ENCODE results near the gene CSTPP1. TPM values are rescaled to one million over a fixed set of nuclear protein-coding genes. Genes with fewer than 3 reads are reported as not detected.
A peak's percentile ranks its signal among the peaks of the same experiment; 100 is the strongest.

CSTPP1 gene
- total and polyA plus RNA-seq, 2 donors (not counting 3 experiments of a cell fraction or from before 2014, with no cell fraction given): 25.9 to 38.2 TPM

- Histone ChIP-seq H2AFZ (ENCODE audit: low read depth, low read length) (no peak overlapping the region), H3K9ac (replicated peaks; ENCODE audit: extremely low read depth, insufficient read depth, low read length) (no peak overlapping the region), H3K9me3 (replicated peaks; ENCODE audit: control insufficient read depth, insufficient read depth, low read length) (no peaks in the 10 kb centered on the region), H3K4me1 (ENCODE audit: control insufficient read depth, extremely low read depth, insufficient read depth, low read length) (peaks cover 14% of the 10 kb centered on the region), H3K79me2 (ENCODE audit: control insufficient read depth, insufficient read depth, low read length) (no peaks in the 10 kb centered on the region), H3K36me3 (ENCODE audit: control insufficient read depth in 2 of 2, extremely low read depth in 1 of 2, insufficient read depth in 2 of 2, low read length in 2 of 2) (no peaks in the 10 kb centered on the region), H3K4me3 (replicated peaks in 1 of 3; ENCODE audit: insufficient read depth in 1 of 3, low read depth in 1 of 3, low read length in 3 of 3) (no peak overlapping the region), H3K4me2 (ENCODE audit: insufficient read depth, low read length) (no peak overlapping the region), H3K27ac (ENCODE audit: insufficient read depth, low read depth, low read length) (no peak overlapping the region), H4K20me1 (replicated peaks; ENCODE audit: control insufficient read depth, extremely low read depth, insufficient read depth, low read length) (no peaks in the 10 kb centered on the region), H3K27me3 (ENCODE audit: control insufficient read depth in 2 of 2, insufficient read depth in 2 of 2, low read length in 2 of 2) (peaks cover 20 to 29% of the 10 kb centered on the region in 2 experiments), H3K9me1 (replicated peaks; ENCODE audit: control insufficient read depth, extremely low read depth, insufficient read depth, low read length) (no peaks in the 10 kb centered on the region)
- intact Hi-C loops (cut with micrococcal nuclease) (no loop called here), dilution Hi-C loops (cut with MboI; ENCODE audit: extremely low pct_ligation_motif_present, low sequenced_read_pairs) (no loop called here)
- ChIA-PET POLR2A (no interaction called here), CTCF (interaction anchor here (1.0 to 5.5 kb wide), 2 partner anchors 238 to 240 kb away, joined by 3 to 47 read pairs; no protein-coding TSS in a partner anchor)
- no peak for TF ChIP-seq CTCF (IDR thresholded peaks at IDR 0.05; ENCODE audit: extremely low read depth in 1 of 2, insufficient read depth in 1 of 2, low read depth in 1 of 2, low read length in 2 of 2)
- no peak for TF ChIP-seq MAX (IDR thresholded peaks at IDR 0.05; ENCODE audit: insufficient read depth, insufficient read length)
- BruUV-seq (replicated peaks): no TSS peak
- no peak for DNase-seq (ENCODE audit: low read depth, low spot score)
- no peak for FAIRE-seq
Observed at GRCh38 chr11:46914910-46915309, 21.7 kb upstream of the CSTPP1 start.

- Histone ChIP-seq H3K4me1 (ENCODE audit: control insufficient read depth, extremely low read depth, insufficient read depth, low read length) (peaks cover 19% of the 10 kb centered on the region), H3K79me2 (ENCODE audit: control insufficient read depth, insufficient read depth, low read length) (no peaks in the 10 kb centered on the region), H3K27me3 (ENCODE audit: control insufficient read depth in 2 of 2, insufficient read depth in 2 of 2, low read length in 2 of 2) (peaks cover 20 to 26% of the 10 kb centered on the region in 2 experiments), H3K36me3 (ENCODE audit: control insufficient read depth in 2 of 2, extremely low read depth in 1 of 2, insufficient read depth in 2 of 2, low read length in 2 of 2) (no peaks in the 10 kb centered on the region), H3K27ac (ENCODE audit: insufficient read depth, low read depth, low read length) (no peak overlapping the region), H3K9me1 (replicated peaks; ENCODE audit: control insufficient read depth, extremely low read depth, insufficient read depth, low read length) (no peaks in the 10 kb centered on the region), H3K9me3 (replicated peaks; ENCODE audit: control insufficient read depth, insufficient read depth, low read length) (no peaks in the 10 kb centered on the region), H3K9ac (replicated peaks; ENCODE audit: extremely low read depth, insufficient read depth, low read length) (peak overlapping the region; percentile 20), H3K4me2 (ENCODE audit: insufficient read depth, low read length) (peak overlapping the region; percentile 96), H3K4me3 (replicated peaks in 1 of 3; ENCODE audit: insufficient read depth in 1 of 3, low read depth in 1 of 3, low read length in 3 of 3) (peak overlapping the region; percentile 47 to 72 (median 60)), H4K20me1 (replicated peaks; ENCODE audit: control insufficient read depth, extremely low read depth, insufficient read depth, low read length) (no peaks in the 10 kb centered on the region), H2AFZ (ENCODE audit: low read depth, low read length) (peak overlapping the region; percentile 89)
- intact Hi-C loops (cut with micrococcal nuclease): loop anchor here (1.0 kb wide), 1 partner anchor 237 kb away; no protein-coding TSS in a partner anchor
- ChIA-PET POLR2A (no interaction called here), CTCF (interaction anchor here (0.8 to 2.4 kb wide), 12 partner anchors 9 to 246 kb away, joined by 3 to 44 read pairs (median 4); partner anchors contain the start of gene CSTPP1)
- DNase-seq (ENCODE audit: low read depth, low spot score) (peak; percentile 57), FAIRE-seq (peak; percentile 72)
- dilution Hi-C loops (cut with MboI; ENCODE audit: extremely low pct_ligation_motif_present, low sequenced_read_pairs): no loop called here
- no TSS peak for BruUV-seq (replicated peaks)
- no peak for TF ChIP-seq JUN (IDR thresholded peaks at IDR 0.05; ENCODE audit: borderline replicate concordance, insufficient read depth, insufficient read length, low read depth)
- TF ChIP-seq CTCF (IDR thresholded peaks at IDR 0.05; ENCODE audit: extremely low read depth in 1 of 2, insufficient read depth in 1 of 2, low read depth in 1 of 2, low read length in 2 of 2): peak in 1 of 2 donors; percentile 25
Observed at GRCh38 chr11:46916286-46917108, 20.1 kb upstream of the CSTPP1 start.

Measured in endothelial cell of umbilical vein (primary cell).